GM19467 (cell line): Measurements from ENCODE around the gene ASZ1.

ENCODE experiments used
- ATAC-seq: cut with Tn5 transposase; IDR thresholded peaks from one replicate; pipeline ENCODE4 v1.9.1; 2021; ENCODE audit warnings: mild to moderate bottlenecking, moderate library complexity; ENCODE audit not compliant: unreplicated experiment

Gene ASZ1

GRCh38 chr7:117403737-117404136 is 23.6 kb downstream of the ASZ1 start:
- no peak for ATAC-seq

- ATAC-seq: no peak
Observed at GRCh38 chr7:117402109-117402508, 25.2 kb downstream of the ASZ1 start.

GRCh38 chr7:117401293-117402002 is 25.8 kb downstream of the ASZ1 start:
- ATAC-seq: no peak

- ATAC-seq: no peak
Observed at GRCh38 chr7:117399820-117400422, 27.4 kb downstream of the ASZ1 start.

GRCh38 chr7:117395743-117396142 is 31.6 kb downstream of the ASZ1 start:
- ATAC-seq: no peak

GRCh38 chr7:117393781-117394180 is 33.5 kb downstream of the ASZ1 start:
- ATAC-seq: no peak

- no peak for ATAC-seq
Observed at GRCh38 chr7:117389871-117390270, 37.4 kb downstream of the ASZ1 start.

GRCh38 chr7:117386110-117386706 is 41.1 kb downstream of the ASZ1 start:
- ATAC-seq: no peak

GRCh38 chr7:117385363-117386109 is 41.8 kb downstream of the ASZ1 start:
- ATAC-seq: peak; percentile 77

GRCh38 chr7:117384688-117385362 is 42.5 kb downstream of the ASZ1 start:
- ATAC-seq: no peak

- no peak for ATAC-seq
Observed at GRCh38 chr7:117383483-117384189, 43.7 kb downstream of the ASZ1 start.

- no peak for ATAC-seq
Observed at GRCh38 chr7:117383046-117383445, 44.2 kb downstream of the ASZ1 start.

GRCh38 chr7:117381362-117381761 is 45.9 kb downstream of the ASZ1 start:
- no peak for ATAC-seq

GRCh38 chr7:117375380-117375779 is 51.9 kb downstream of the ASZ1 start:
- ATAC-seq: no peak

- ATAC-seq: no peak
Observed at GRCh38 chr7:117372073-117372472, 55.2 kb downstream of the ASZ1 start.

- no peak for ATAC-seq
Observed at GRCh38 chr7:117364339-117365080, 62.8 kb downstream of the ASZ1 start.

- no peak for ATAC-seq
Observed at GRCh38 chr7:117362294-117362888, 64.9 kb downstream of the ASZ1 start.

- no peak for ATAC-seq
Observed at GRCh38 chr7:117350027-117350426, 77.3 kb downstream of the ASZ1 start.

GRCh38 chr7:117349570-117349969 is 77.7 kb downstream of the ASZ1 start:
- no peak for ATAC-seq
